ENCODE results near the gene CAPN5.

The CAPN5 gene

DNA sequence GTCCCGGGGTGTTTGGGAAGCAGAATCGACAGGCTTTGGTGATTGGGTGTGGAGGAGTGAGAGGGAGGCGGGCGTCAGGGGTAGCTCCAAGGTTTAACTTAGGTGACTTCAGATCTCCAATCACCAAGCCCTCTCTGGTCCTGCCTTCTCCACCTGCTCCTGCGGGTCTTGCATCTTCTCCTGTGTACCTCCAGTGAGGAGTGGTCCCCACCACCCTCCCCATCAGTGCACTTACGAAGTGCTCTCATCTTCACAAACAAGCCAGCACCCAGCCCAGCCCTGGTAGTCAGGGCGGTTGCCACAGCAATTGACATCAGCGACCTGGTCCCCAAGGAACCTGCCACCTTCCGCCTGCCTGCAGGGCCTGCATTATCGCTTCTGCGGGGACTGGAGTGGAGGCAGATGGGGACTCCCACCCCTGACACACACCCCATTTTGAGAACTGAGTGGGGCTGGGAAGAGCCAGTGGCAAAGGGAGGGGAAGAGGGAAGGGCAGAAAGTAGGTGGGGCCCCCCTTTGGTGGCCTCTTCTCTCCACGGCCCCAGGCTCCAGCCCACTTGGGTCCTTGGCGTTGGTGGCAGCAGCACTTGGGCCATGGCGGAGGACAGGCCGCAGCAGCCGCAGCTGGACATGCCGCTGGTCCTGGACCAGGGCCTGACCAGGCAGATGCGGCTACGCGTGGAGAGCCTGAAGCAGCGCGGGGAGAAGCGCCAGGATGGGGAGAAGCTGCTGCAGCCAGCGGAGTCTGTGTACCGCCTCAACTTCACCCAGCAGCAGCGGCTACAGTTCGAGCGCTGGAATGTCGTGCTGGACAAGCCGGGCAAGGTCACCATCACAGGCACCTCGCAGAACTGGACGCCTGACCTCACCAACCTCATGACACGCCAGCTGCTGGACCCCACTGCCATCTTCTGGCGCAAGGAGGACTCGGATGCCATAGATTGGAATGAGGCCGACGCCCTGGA, 35.8 kb downstream of the CAPN5 start, which contains the start of gene OMP:
Gene OMP (plus strand): TSS at position 595 of the 965 bp plus-strand sequence. CDS start 0 bp downstream, at position 595.
- no peak within 1 kb of the TSS for H3K27ac ChIP-seq
- TF ChIP-seq ZFX (IDR thresholded peaks at IDR 0.05), result no peak
- TF ChIP-seq, protein P1, sequence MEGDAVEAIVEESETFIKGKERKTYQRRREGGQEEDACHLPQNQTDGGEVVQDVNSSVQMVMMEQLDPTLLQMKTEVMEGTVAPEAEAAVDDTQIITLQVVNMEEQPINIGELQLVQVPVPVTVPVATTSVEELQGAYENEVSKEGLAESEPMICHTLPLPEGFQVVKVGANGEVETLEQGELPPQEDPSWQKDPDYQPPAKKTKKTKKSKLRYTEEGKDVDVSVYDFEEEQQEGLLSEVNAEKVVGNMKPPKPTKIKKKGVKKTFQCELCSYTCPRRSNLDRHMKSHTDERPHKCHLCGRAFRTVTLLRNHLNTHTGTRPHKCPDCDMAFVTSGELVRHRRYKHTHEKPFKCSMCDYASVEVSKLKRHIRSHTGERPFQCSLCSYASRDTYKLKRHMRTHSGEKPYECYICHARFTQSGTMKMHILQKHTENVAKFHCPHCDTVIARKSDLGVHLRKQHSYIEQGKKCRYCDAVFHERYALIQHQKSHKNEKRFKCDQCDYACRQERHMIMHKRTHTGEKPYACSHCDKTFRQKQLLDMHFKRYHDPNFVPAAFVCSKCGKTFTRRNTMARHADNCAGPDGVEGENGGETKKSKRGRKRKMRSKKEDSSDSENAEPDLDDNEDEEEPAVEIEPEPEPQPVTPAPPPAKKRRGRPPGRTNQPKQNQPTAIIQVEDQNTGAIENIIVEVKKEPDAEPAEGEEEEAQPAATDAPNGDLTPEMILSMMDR (conservative IDR thresholded peaks at IDR 0.05), result no peak

DNA sequence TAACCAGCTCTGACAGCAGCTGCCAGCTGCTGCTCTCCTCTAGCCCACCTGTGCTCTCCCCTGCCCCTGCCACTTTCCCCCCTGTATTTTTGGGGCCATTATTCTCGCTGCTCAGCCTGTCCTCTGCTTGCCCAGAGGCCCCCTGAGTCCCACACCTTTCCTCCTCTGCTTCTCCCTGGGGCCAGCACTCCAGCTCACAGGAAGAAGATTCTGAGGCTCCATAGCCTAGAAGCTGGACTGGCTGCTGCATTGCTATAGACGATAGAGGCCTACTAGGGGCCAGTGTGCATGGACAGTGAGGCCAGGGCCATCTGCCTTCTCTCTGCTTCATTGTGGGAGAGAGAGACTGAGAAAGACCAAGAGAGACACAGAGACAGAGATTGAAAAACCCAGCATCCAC, 36.5 kb downstream of the CAPN5 start:
- H3K27ac ChIP-seq, result no peak overlapping the region
- TF ChIP-seq, protein P1 (conservative IDR thresholded peaks at IDR 0.05), result no peak
- no peak for TF ChIP-seq ZFX (IDR thresholded peaks at IDR 0.05)

DNA sequence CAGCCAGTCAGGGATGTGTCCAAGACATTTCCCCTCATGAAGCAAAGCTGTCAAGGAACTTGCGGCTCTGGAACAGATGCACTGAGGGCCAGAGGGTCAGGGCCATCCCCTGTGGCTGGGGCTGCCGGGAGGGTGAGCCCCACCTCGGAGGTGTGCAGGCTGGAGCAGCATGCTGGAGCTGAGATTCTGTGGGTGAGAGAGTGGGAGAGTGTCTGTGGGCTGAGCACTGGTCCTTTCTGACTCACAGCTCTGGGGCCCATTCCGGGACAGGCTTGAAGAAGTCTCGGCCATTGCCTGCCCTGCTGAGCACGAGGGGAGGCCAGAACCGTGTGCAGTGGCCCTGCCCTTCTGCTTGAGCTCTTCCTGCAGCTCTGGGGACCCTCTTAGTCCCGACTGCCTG, 38.0 kb downstream of the CAPN5 start:
- TF ChIP-seq, protein P1 (conservative IDR thresholded peaks at IDR 0.05), result no peak
- TF ChIP-seq ZFX (IDR thresholded peaks at IDR 0.05), result no peak
- no peak overlapping the region for H3K27ac ChIP-seq

DNA sequence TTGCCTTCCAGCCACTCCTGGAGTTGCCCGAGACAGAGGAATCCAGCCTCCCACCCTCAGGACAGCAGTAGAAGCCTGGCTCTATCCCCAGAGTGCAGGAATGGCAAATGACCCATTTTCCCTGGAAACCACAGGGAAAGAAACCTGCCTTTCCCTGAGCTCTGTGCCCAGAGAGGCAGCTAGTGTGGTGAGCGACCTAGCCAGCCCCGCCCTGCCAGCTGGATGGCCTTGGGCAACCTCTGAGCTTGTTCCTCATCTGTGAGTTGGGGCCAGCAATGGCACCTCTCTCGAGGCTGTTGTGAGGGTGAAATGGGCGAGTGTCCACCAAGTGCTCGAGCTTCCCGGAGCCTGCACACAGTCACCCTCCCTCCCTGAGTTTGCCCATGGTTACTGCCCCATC, 39.5 kb downstream of the CAPN5 start:
- TF ChIP-seq ZFX (IDR thresholded peaks at IDR 0.05), result no peak
- TF ChIP-seq, protein P1 (conservative IDR thresholded peaks at IDR 0.05), result no peak

DNA sequence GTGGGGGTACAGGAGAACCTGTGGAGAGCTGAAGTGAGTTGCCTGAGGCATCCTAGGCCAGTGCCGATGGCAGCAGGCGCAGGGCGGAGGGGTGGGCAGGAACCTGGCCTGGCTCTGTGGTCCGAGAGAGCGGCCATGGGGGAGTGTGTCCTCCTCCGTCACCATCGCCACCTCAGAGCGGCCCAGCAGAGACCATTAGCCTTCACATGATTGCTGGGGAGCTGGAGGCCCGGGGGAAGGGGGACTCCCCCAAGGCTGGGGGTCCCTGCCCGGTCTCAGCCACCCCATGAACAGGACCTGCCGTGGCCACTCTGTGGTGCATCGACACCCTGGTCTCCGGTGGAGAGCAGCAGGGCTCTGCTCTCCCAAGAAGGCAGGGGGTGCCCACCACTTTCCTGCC, 40.0 kb downstream of the CAPN5 start:
- no peak overlapping the region for H3K27ac ChIP-seq
- no peak for TF ChIP-seq ZFX (IDR thresholded peaks at IDR 0.05)
- TF ChIP-seq, protein P1 (conservative IDR thresholded peaks at IDR 0.05), result no peak

More for the DNA sequence above, 39.5 kb downstream of the CAPN5 start:
- H3K27ac ChIP-seq, result no peak overlapping the region

DNA sequence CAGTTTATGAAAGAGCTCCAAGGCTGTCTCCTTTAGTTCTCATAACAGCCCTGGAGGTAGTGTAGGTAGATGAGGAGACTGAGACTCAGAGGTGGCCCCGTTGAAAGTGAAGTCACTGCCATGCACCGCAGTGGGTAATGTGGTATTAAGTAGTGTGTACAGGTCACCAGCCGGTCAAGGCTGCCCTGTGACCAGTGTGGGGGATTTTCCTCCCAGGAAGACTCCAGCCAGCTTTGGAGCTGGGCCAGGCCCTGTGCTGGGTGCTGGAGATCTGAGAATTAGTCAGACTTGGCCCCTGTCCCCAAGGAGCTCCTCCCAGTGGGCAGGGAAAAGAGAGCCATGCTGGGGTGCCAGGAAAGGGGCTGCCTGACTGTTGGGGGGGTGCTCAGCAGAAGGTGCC, 41.2 kb downstream of the CAPN5 start:
- no peak for TF ChIP-seq ZFX (IDR thresholded peaks at IDR 0.05)
- TF ChIP-seq, protein P1 (conservative IDR thresholded peaks at IDR 0.05), result no peak

DNA sequence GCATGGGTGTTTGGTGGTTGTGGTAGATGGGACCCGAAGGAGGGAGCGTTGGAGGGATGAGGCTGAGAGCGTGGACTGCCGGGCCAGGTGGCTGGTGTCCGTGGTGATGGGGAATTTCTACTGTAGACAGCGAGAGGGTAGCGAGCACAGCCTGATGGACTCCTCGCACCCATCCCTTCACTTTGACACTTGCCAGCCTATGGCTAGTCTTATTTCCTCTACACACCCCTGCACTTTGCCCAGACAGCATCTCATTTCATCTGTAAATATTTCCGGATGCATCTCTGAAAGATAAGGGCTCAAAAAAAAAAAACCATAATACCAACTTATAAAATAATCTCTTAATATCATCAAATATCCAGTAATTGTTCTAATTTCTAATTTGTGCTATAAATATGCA, 41.7 kb downstream of the CAPN5 start:
- TF ChIP-seq ZFX (IDR thresholded peaks at IDR 0.05), result no peak
- TF ChIP-seq, protein P1 (conservative IDR thresholded peaks at IDR 0.05), result no peak
- H3K27ac ChIP-seq, result no peak overlapping the region

More for the DNA sequence above, 41.2 kb downstream of the CAPN5 start:
- H3K27ac ChIP-seq, result no peak overlapping the region
